HG02840 (cell line): ENCODE data around the gene HJV.

Source experiments
- ATAC-seq: cut with Tn5 transposase; IDR thresholded peaks from one replicate; pipeline ENCODE4 v1.9.1; 2021; ENCODE audit warnings: mild to moderate bottlenecking, moderate library complexity, moderate number of reproducible peaks; ENCODE audit not compliant: unreplicated experiment, low FRiP score

Gene HJV

DNA sequence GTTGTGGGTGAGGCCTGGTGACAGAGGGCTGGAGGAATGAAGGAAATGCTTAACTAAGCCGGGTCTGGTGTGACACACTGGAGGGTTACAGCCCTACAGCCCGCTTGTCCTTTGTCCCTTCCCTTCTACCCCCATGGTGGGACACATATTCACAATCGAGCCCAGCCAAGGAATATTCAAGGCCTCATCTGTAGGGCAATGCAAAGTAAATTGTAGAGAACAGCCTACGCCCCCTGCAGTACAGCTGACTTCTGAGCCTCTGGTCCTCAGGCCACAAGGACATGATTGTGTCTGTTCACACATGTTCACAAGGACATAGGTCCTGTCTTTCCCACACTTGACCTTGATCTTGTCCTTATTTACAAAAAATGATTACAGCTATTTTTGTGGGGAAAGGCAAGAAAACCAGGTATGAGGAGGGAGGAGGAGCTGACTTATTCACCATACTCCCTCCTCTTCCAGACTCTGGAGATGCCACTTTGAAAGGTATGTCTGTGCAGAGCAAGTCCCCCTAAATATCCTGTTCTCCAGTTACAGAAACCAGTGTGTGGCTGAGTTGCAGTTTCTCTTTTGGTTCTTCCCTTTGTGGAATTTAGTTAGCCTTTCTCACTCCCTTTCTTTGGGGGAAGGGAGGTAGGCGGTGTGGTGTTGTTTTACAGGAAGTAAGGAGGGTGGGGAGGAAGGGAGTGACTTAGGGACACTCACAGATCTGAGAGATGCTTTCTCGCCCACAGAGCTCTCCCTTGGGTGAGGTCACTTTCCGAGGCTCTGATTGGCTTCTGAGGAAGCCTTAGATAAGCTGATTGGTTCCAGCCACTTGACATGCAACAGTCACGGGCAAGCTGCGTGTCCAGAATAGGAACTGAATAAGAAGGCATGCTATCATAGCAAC, 42.4 kb downstream of the HJV start:
- ATAC-seq, result peak; percentile 80

DNA sequence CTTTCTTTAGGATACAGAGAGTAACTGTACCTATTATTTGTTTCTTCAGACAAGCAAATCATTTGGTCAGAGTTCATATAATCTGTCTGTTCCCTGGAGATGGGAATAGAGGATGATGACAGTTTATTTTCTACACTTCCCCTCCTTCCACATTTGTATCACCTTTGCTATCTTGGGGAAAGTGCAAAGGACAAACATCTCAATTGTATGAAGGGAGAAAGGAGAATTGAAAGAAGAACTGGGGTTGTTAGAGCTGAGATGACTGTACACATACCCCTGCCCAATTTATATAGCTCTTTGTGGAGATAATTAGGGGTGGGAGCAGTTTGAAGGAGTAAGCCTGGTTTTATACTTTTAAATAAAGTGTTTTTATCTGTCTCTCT, 43.1 kb downstream of the HJV start:
- ATAC-seq, result no peak

DNA sequence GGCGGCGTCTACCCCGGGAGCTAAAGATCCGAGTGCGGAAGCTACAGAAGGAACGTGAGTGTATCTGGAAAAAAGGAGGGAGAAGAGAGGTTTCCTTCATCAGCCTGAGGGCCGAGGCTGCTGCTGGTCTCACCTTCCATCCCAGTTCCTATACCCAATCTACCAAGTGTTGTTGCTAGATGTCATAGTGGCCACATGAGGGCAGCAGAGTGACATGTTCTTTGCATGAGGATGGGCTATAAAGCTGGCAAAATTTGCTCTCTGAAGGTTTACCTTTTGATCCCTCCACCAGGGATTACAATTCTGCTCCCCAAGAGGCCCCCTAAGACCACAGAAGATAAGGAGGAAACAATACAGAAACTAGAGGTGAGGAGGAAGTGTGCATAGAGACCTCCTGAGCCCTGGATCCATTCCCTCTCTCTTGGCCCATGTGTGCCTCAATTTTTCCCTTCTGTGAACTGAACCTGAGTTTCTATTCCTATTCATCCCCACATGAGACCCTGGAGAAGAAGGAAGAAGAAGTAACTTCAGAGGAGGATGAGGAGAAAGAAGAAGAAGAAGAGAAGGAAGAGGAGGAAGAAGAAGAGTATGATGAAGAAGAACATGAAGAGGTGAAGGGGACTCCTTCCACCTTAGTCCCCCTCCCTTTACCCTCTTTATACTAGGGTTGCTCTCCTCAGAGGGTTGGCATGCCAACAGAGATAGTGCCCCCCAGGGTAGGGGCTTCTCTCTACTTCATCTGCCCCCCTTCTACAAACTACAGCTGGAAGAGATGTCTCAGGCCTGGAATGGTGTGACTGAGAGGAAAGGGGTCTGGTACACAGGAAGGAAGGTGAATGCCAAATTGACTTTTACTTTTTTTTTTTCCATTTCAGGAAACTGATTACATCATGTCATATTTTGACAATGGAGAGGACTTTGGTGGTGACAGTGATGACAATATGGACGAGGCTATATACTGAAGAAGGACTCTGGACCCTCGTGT, 43.8 kb downstream of the HJV start:
- no peak for ATAC-seq

GRCh38 chr1:145977016-145977415, 44.5 kb downstream of the HJV start:
- ATAC-seq, result no peak

DNA sequence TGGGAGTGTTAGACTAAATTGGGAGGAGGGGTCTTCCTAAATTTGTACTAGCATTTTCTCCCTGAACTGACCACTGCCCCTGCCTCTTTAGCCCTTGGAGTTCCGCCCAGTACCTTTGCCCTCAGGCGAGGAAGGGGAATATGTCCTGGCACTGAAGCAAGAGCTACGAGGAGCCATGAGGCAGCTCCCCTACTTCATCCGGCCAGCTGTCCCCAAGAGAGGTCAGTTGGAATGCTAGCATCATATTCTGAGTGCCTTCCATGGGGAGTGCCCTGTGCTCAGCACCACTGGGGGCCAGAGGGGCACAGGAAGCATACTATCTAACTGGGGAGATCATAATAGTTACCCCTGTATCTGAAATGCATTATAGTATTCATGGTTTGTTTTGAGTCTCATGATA, 46.3 kb downstream of the HJV start:
- ATAC-seq, result no peak

GRCh38 chr1:145974721-145975120, 46.8 kb downstream of the HJV start:
- no peak for ATAC-seq

- no peak for ATAC-seq
These were observed 49.0 kb downstream of the HJV start for GRCh38 chr1:145972580-145972979.
